Measurements from ENCODE around the gene LONRF3.
"Not testable (repeated sequence)": the region's sequence is repeated elsewhere in the genome, so short reads cannot be mapped to it uniquely, and the experiment has no call there.

The LONRF3 gene

GRCh38 chrX:118983513-118983912 is 9.1 kb downstream of the LONRF3 start:
- no peak for DNase-seq (ENCODE audit: low read depth in 2 of 2)

GRCh38 chrX:118988911-118989310 is 14.5 kb downstream of the LONRF3 start:
- DNase-seq (ENCODE audit: low read depth in 2 of 2) = no peak

DNA sequence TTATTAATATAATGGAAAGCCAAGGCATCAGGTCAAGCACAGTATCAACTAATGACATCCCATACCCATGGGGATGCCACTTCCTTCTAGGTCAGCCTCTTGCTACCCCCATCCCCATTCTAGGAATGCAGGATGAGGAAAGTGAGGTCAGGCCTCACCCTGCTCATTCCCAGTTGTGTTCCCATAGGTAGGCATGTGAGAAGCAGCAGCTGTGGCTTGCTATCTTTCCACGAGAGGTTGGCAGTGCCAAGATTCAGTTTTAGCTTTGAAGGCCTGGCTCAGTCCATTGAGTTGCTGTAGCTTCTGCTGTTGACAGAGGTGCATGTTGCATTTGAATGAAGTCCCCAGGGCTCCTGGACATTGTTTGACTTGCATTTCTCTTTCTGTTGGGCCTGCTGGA is 15.5 kb downstream of the LONRF3 start:
- no peak for DNase-seq (ENCODE audit: low read depth in 2 of 2)

GRCh38 chrX:118990512-118991227 is 16.3 kb downstream of the LONRF3 start:
- no peak for DNase-seq (ENCODE audit: low read depth in 2 of 2)

DNA sequence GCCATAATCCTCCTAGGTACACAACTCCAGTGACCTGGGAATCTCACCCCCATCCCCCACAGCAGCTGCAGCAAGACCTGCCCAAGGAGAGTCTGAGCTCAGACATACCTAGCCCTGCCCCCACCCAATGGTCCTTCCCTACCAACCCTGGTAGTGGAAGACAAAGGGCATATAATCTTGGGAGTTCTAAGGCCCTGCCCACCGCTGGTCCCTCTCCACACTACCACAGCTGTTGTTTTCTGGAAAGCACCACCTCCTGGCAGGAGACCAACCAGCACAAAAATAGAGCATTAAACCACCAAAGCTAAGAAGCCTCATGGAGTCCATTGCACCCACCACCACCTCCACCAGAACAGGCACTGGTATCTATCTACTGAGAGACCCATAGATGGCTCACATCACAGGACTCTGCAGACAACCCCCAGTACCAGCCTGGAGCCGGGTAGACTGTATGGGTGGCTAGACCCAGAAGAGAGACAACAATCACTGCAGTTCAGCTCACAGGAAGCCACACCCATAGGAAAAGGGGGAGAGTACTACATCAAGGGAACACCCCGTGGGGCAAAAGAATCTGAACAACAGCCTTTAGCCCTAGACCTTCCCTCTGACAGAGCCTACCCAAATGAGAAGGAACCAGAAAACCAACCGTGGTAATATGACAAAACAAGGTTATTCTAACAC is 18.2 kb downstream of the LONRF3 start:
- not testable (repeated sequence) for DNase-seq (ENCODE audit: low read depth in 2 of 2)

- DNase-seq (ENCODE audit: low read depth in 2 of 2) = no peak
Observed at GRCh38 chrX:119003462-119003861, 29.0 kb downstream of the LONRF3 start.

DNA sequence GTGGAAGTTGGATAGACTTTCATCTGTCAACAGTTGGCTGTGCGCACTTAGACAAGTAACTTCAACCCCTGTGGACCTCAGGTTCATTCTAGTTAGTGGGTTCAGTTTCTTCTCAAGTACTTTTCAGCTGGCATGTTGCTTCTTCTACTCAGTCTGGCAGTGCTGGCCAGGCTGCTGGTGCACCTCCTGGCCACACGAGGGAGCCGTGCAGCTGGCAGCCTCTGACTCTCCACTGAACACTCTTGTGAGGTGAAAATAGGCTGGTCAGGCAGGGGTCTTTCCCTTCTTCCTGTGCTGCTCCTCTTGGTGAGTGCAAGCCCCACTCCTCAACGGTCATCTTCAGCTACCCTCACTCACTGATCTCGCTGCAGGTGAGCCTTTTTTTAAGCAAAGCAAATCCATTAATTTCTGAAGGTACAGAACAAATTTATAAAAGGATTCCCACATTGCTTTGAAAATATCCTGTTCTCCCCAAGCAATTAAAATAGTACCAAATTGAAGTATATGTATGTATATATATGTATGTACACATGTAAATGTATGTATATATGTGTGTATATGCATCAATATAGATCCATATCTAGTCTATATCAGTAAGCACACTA is 30.6 kb downstream of the LONRF3 start:
- DNase-seq (ENCODE audit: low read depth in 2 of 2) = peak; percentile 28 to 34

- no peak for DNase-seq (ENCODE audit: low read depth in 2 of 2)
Observed at GRCh38 chrX:119007189-119007770, 32.9 kb downstream of the LONRF3 start.

DNA sequence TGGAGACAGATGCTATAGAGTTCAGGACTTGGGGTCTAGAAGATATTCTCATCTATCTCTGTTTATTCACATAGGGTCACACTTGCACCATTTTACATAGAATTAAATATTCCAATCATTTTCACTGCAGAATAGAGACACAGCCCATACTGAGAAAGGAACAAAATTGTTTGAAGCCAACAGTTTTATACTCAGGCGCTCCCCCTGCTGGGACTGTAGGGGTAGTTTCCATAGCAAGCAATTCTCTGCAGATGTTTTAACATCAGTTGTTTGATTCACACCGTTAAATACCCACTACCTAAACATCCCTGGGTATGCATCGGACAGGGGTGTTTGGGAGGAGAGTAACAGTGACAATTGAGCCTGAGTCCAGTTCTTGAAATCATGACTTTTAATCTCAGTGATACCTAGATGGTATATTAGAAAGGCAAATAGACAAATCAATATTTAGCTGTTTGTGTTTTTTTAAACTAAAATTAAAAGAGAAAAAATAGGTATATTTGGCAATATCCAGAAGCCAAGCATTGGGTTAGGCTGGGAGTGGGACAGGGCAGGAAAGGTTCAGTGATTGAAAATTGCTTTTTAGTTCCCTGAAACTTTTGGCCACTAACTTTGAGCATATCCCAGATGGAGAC is 33.8 kb downstream of the LONRF3 start:
- peak; percentile 18 to 23 for DNase-seq (ENCODE audit: low read depth in 2 of 2)

DNA sequence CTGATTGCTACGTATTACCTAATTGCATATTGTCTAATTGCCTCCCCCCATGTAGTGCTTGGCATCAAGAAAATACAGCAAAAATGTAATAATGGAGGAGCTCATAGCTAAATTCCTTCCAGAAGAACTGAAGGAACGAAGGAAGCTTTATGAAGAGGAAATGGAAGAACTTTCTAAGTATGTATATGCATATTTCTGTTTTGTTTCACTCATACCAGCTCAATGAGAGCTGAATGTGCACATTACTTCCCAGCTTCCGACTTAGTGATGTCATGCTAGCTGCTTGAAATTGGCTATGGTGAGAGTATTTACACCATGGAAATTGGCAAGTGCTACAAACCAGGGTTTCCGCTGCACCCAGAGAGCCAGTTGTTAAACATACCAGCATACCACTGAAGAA is 34.7 kb downstream of the LONRF3 start:
- DNase-seq (ENCODE audit: low read depth in 2 of 2) = no peak

DNA sequence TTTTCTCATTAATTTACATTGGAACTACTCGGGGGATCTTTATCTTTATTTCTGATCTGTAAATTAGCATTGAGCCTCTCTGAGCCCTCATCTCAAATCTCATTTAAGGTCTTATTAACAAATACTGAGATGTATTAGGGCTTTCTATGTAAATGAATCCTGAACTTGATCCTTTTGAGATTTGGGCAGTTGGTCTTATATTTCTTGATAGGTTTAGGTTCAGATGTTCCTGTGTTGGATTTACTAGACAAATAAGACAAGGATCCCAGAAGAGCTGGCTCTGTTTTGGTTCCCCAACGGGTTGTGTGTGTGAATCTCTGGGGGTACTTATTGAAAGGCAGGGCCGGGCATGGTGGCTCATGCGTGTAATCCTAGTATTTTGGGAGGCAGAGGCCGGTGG is 36.1 kb downstream of the LONRF3 start:
- DNase-seq (ENCODE audit: low read depth in 2 of 2) = no peak

DNA sequence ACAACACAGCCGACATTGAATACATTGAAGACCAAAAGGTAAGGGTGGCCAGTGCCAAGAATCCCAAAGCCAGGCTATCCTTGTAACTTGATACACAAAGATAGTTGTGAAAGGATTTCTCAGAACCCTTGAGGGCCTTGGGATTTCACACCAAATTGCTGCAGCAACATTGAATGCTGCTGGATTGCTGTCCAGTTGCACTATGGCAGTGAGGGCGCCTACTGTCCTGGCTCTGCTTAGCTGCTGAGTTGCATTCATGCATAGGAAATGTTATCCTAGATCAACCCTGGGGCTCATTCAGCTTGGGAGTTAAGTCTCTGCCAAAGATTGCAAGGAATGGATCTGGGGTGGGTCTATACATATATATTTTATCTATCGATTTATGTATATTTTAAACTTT is 38.7 kb downstream of the LONRF3 start:
- DNase-seq (ENCODE audit: low read depth in 2 of 2) = no peak

- DNase-seq (ENCODE audit: low read depth in 2 of 2) = peak; percentile 2 to 38
Observed at GRCh38 chrX:119015407-119016237, 41.2 kb downstream of the LONRF3 start.

DNA sequence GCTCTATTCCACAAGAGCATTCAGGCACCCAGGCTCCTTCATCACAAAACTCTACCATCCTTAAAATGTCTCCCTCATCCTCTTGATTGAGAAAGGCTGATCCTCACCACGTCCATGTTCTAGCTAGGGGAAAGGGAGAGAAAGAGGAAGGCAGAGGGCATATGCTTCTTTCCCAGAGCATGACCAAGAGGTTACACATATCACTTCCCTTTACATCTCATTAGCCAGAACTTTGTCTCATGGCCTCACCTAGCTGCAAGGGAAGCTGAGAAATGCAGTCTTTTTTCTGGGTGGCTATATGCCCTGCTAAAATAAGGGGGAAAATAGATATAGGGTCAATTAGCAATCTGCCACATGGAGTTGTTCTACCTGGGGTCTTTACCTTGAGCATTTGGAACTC is 42.7 kb downstream of the LONRF3 start:
- DNase-seq (ENCODE audit: low read depth in 2 of 2) = no peak

GRCh38 chrX:119025900-119026299 is 51.5 kb downstream of the LONRF3 start:
- no peak for DNase-seq (ENCODE audit: low read depth in 2 of 2)

- not testable (repeated sequence) for DNase-seq (ENCODE audit: low read depth in 2 of 2)
Observed at GRCh38 chrX:119026344-119026743, 51.9 kb downstream of the LONRF3 start.

- not testable (repeated sequence) for DNase-seq (ENCODE audit: low read depth in 2 of 2)
Observed at GRCh38 chrX:119027960-119028732, 53.7 kb downstream of the LONRF3 start.

DNA sequence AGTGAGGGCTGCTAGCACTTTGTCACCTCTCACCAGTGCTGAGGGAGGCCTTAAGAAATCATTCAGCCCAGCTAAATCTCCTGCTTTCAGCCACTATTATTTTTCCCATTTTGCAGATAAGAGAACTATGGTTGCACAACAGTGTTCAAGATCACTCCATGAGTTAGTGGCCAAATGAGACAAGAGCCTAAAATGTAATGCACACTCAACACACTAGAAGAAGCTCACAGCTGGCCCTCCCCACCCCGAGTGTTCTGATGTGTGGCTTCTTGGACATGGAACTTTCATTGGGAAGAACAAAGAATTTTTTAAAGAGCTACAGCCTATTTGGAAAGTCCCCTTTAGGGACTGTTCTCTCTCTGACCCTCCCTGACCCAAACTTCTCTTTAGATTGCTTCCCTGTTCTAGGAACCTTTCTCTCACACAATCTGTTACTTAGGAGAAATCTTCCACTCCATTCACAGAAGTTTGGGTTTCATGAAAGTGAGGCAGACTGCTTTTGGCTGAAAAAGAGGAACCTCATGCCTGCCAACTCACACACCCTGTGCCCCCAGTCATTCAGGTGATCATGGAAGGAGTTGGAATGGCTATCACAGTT is 54.4 kb downstream of the LONRF3 start:
- DNase-seq (ENCODE audit: low read depth in 2 of 2) = no peak

DNA sequence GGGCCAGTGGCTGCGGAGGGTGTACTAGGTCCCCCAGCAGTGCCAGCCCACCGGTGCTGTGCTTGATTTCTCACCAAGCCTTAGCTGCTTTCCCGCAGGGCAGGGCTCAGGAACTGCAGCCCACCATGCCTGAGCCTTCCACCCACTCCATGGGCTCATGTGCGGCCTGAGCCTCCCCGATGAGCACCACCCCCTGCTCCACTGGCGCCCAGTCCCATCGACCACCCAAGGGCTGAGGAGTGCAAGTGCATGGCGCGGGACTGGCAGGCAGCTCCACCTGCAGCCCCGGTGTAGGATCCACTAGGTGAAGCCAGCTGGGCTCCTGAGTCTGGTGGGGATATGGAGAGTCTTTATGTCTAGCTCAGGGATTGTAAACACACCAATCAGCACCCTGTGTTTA is 55.2 kb downstream of the LONRF3 start:
- DNase-seq (ENCODE audit: low read depth in 2 of 2) = not testable (repeated sequence)

DNA sequence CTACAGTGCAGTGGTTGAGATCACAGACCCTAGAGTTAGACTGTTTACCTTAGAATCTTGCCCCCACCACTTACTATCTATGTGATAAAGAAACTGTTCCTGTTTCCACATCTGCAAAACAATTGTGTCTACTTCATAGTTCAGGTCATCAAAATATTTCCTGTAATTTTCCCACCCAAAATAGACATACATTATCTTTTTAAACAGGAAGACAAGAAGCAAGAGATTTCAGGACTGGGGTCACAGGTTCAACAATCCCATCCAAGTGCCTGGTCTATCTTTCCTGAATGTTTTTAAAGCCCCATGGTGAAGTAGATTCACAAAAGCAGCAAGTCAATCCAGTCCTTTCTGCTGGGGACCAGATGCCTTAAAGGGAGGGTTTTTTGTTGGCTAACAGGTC is 56.6 kb downstream of the LONRF3 start:
- DNase-seq (ENCODE audit: low read depth in 2 of 2) = no peak

Measured in activated CD4-positive, alpha-beta T cell treated with anti-CD3 and anti-CD28 coated beads for 24 hours (primary cell).